Measurements from ENCODE around the gene RBM5. TPM values are rescaled to one million over a fixed set of nuclear protein-coding genes. Genes with fewer than 3 reads are reported as not detected.
"Not testable (repeated sequence)": the region's sequence is repeated elsewhere in the genome, so short reads cannot be mapped to it uniquely, and the experiment has no call there.

The RBM5 gene
- total RNA-seq, 4 donors from 2014 or later, result 78.0 to 161 (median 95.8) TPM

- no peaks in the 10 kb centered on the region for H3K27me3 ChIP-seq
- 93% methylated on average over 6 of the region's 6 CpGs for WGBS
- no peak for DNase-seq (ENCODE audit: extremely low spot score)
- no peaks in the 10 kb centered on the region for H3K4me1 ChIP-seq
- intact Hi-C loops (cut with DNase I), result no loop called here
- H3K27ac ChIP-seq (replicated peaks in 1 of 4), result no peak overlapping the region
- H3K4me3 ChIP-seq, result no peak overlapping the region
- H3K36me3 ChIP-seq, result peaks cover 74 to 97% (median 89%) of the 10 kb centered on the region in 4 donors
- no peaks in the 10 kb centered on the region for H3K9me3 ChIP-seq
- TF ChIP-seq CTCF (IDR thresholded peaks at IDR 0.05) (no peak), EP300 (IDR thresholded peaks at IDR 0.05) (no peak), POLR2AphosphoS5 (IDR thresholded peaks at IDR 0.05) (no peak)
Measured at GRCh38 chr3:50057756-50058155, 31.0 kb upstream of the RBM5 start.

- peaks cover 91 to 100% (median 99%) of the 10 kb centered on the region in 4 donors for H3K36me3 ChIP-seq
- H3K27me3 ChIP-seq, result no peaks in the 10 kb centered on the region
- H3K9me3 ChIP-seq, result no peaks in the 10 kb centered on the region
- H3K4me1 ChIP-seq, result no peaks in the 10 kb centered on the region
- no peak overlapping the region for H3K4me3 ChIP-seq
- 80% methylated on average over 2 of the region's 2 CpGs for WGBS
- H3K27ac ChIP-seq (replicated peaks in 1 of 4), result no peak overlapping the region
- intact Hi-C loops (cut with DNase I), result no loop called here
- no peak for DNase-seq (ENCODE audit: extremely low spot score)
- no peak for TF ChIP-seq EP300 (IDR thresholded peaks at IDR 0.05)
Measured at GRCh38 chr3:50068134-50068533, 20.6 kb upstream of the RBM5 start.

- Histone ChIP-seq H3K36me3 (peaks cover 40 to 52% (median 50%) of the 10 kb centered on the region in 4 donors), H3K4me3 (no peak overlapping the region), H3K4me1 (no peaks in the 10 kb centered on the region), H3K27me3 (no peaks in the 10 kb centered on the region), H3K27ac (replicated peaks in 1 of 4) (no peak overlapping the region), H3K9me3 (no peaks in the 10 kb centered on the region)
- 92% methylated on average over 1 of the region's 1 CpG for WGBS
- intact Hi-C loops (cut with DNase I), result no loop called here
- TF ChIP-seq EP300 (IDR thresholded peaks at IDR 0.05), result no peak
- TF ChIP-seq CTCF (IDR thresholded peaks at IDR 0.05), result no peak
- TF ChIP-seq POLR2AphosphoS5 (IDR thresholded peaks at IDR 0.05), result no peak
- no peak for TF ChIP-seq POLR2A (IDR thresholded peaks at IDR 0.05; ENCODE audit: low read depth)
- no peak for DNase-seq (ENCODE audit: extremely low spot score)
Measured at GRCh38 chr3:50078091-50078490, 10.6 kb upstream of the RBM5 start.

GRCh38 chr3:50078622-50079021 is 10.1 kb upstream of the RBM5 start:
- 25% methylated on average over 1 of the region's 1 CpG for WGBS
- no peaks in the 10 kb centered on the region for H3K27me3 ChIP-seq
- H3K4me1 ChIP-seq, result no peaks in the 10 kb centered on the region
- DNase-seq (ENCODE audit: extremely low spot score), result no peak
- H3K36me3 ChIP-seq, result peaks cover 34 to 46% (median 44%) of the 10 kb centered on the region in 4 donors
- no peaks in the 10 kb centered on the region for H3K9me3 ChIP-seq
- H3K4me3 ChIP-seq, result no peak overlapping the region
- TF ChIP-seq POLR2AphosphoS5 (IDR thresholded peaks at IDR 0.05) (no peak), CTCF (IDR thresholded peaks at IDR 0.05) (no peak), EP300 (IDR thresholded peaks at IDR 0.05) (no peak), POLR2A (IDR thresholded peaks at IDR 0.05; ENCODE audit: low read depth) (no peak)
- no peak overlapping the region for H3K27ac ChIP-seq (replicated peaks in 1 of 4)
- intact Hi-C loops (cut with DNase I), result no loop called here

GRCh38 chr3:50084951-50085350 is 3.8 kb upstream of the RBM5 start:
- H3K9me3 ChIP-seq; H3K36me3 ChIP-seq; DNase-seq (ENCODE audit: extremely low spot score); H3K4me1 ChIP-seq; H3K27ac ChIP-seq (replicated peaks in 1 of 4); H3K27me3 ChIP-seq; H3K4me3 ChIP-seq: not testable (repeated sequence)
- WGBS, result no CpG with 5 or more reads among the region's 33 CpGs
- intact Hi-C loops (cut with DNase I), result loop anchor here (5.0 kb wide), 1 partner anchor 228 kb away; the partner anchor contains the start of gene TRAIP

- no peaks in the 10 kb centered on the region for H3K9me3 ChIP-seq
Measured at GRCh38 chr3:50089609-50089945, 858 bp downstream of the RBM5 start.

More at GRCh38 chr3:50089609-50089945, 858 bp downstream of the RBM5 start:
- 2% methylated on average over 11 of the region's 16 CpGs for WGBS
- Histone ChIP-seq H3K4me1 (peaks cover 19 to 33% (median 28%) of the 10 kb centered on the region in 4 donors), H3K36me3 (peaks cover 34 to 43% (median 40%) of the 10 kb centered on the region in 4 donors), H3K4me3 (peak overlapping the region; percentile 83 to 97 (median 96)), H3K27me3 (no peaks in the 10 kb centered on the region), H3K27ac (replicated peaks in 1 of 4) (peak overlapping the region; percentile 95 to 98 (median 96))
- DNase-seq (ENCODE audit: extremely low spot score), result no peak
- intact Hi-C loops (cut with DNase I), result loop anchor here (2.0 to 5.0 kb wide), 2 partner anchors 151 to 232 kb away; partner anchors contain the start of gene TRAIP
- TF ChIP-seq POLR2A (IDR thresholded peaks at IDR 0.05; ENCODE audit: low read depth) (no peak), CTCF (IDR thresholded peaks at IDR 0.05) (no peak), EP300 (IDR thresholded peaks at IDR 0.05) (no peak), POLR2AphosphoS5 (IDR thresholded peaks at IDR 0.05) (no peak)

Measured in esophagus muscularis mucosa (tissue), 4 donors.